ENCODE measurements around the gene DSCAML1.

Gene DSCAML1

GRCh38 chr11:117720061-117720511 lies 76.9 kb downstream of the DSCAML1 start:
- DNase-seq = no peak

GRCh38 chr11:117719480-117719879 lies 77.5 kb downstream of the DSCAML1 start:
- no peak for DNase-seq

GRCh38 chr11:117717485-117718314 lies 79.3 kb downstream of the DSCAML1 start:
- DNase-seq = no peak

GRCh38 chr11:117716521-117717440 lies 80.2 kb downstream of the DSCAML1 start:
- no peak for DNase-seq

GRCh38 chr11:117715801-117716200 lies 81.2 kb downstream of the DSCAML1 start:
- DNase-seq = no peak

- no peak for DNase-seq
These were observed 83.5 kb downstream of the DSCAML1 start for GRCh38 chr11:117713538-117713991.

GRCh38 chr11:117712530-117712929 lies 84.5 kb downstream of the DSCAML1 start:
- no peak for DNase-seq

- DNase-seq = no peak
These were observed 85.7 kb downstream of the DSCAML1 start for GRCh38 chr11:117711331-117711730.

- DNase-seq = no peak
These were observed 86.8 kb downstream of the DSCAML1 start for GRCh38 chr11:117710211-117710610.

- DNase-seq = no peak
These were observed 90.6 kb downstream of the DSCAML1 start for GRCh38 chr11:117706322-117706814.

GRCh38 chr11:117705866-117706265 lies 91.2 kb downstream of the DSCAML1 start:
- no peak for DNase-seq

GRCh38 chr11:117704395-117705100 lies 92.5 kb downstream of the DSCAML1 start:
- DNase-seq = no peak

- no peak for DNase-seq
These were observed 93.9 kb downstream of the DSCAML1 start for GRCh38 chr11:117702946-117703598.

- DNase-seq = no peak
These were observed 95.2 kb downstream of the DSCAML1 start for GRCh38 chr11:117701781-117702180.

GRCh38 chr11:117700551-117700950 lies 96.5 kb downstream of the DSCAML1 start:
- DNase-seq = no peak

- DNase-seq = no peak
These were observed 99.7 kb downstream of the DSCAML1 start for GRCh38 chr11:117697319-117697718.

- no peak for DNase-seq
These were observed 100.5 kb downstream of the DSCAML1 start for GRCh38 chr11:117696540-117696939.

GRCh38 chr11:117693344-117693743 lies 103.7 kb downstream of the DSCAML1 start:
- DNase-seq = no peak

- no peak for DNase-seq
These were observed 105.5 kb downstream of the DSCAML1 start for GRCh38 chr11:117691516-117691915.

GRCh38 chr11:117691218-117691514 lies 105.8 kb downstream of the DSCAML1 start:
- no peak for DNase-seq

- DNase-seq = no peak
These were observed 106.4 kb downstream of the DSCAML1 start for GRCh38 chr11:117690484-117691217.
